ENCODE measurements around the gene UHMK1. TPM values are rescaled to one million over a fixed set of nuclear protein-coding genes. Genes with fewer than 3 reads are reported as not detected.
A peak's percentile ranks its signal among the peaks of the same experiment; 100 is the strongest.

The UHMK1 gene
- polyA plus RNA-seq, 1 experiment = 48.2 TPM

- ChIA-PET CTCF (interaction anchor here (0.6 to 4.2 kb wide), 4 partner anchors 10 to 648 kb away, joined by 3 to 20 read pairs (median 8); no protein-coding TSS in a partner anchor), POLR2A (no interaction called here)
- Histone ChIP-seq H3K27ac (ENCODE audit: low read depth, low read length) (no peak overlapping the region), H3K9me3 (ENCODE audit: control insufficient read depth, insufficient read depth, low read length) (no peaks in the 10 kb centered on the region), H3K27me3 (ENCODE audit: control insufficient read depth, insufficient read depth, low read length) (no peaks in the 10 kb centered on the region), H3K4me3 (ENCODE audit: low read depth, low read length) (no peak overlapping the region)
- TF ChIP-seq CTCF (IDR thresholded peaks at IDR 0.05; ENCODE audit: low read depth, low read length) = no peak
- no peak for DNase-seq (ENCODE audit: low read depth, low spot score)
These were observed 29.7 kb downstream of the UHMK1 start for GRCh38 chr1:162527314-162527713.

- ChIA-PET POLR2A (interaction anchor here (0.6 to 0.8 kb wide), 2 partner anchors 11 to 270 kb away, joined by 3 to 4 read pairs; no protein-coding TSS in a partner anchor), CTCF (interaction anchor here (1.0 to 4.2 kb wide), 2 partner anchors 83 to 270 kb away, joined by 4 to 20 read pairs; no protein-coding TSS in a partner anchor)
- H3K27me3 ChIP-seq (ENCODE audit: control insufficient read depth, insufficient read depth, low read length) = no peaks in the 10 kb centered on the region
- H3K27ac ChIP-seq (ENCODE audit: low read depth, low read length) = no peak overlapping the region
- DNase-seq (ENCODE audit: low read depth, low spot score) = no peak
- H3K9me3 ChIP-seq (ENCODE audit: control insufficient read depth, insufficient read depth, low read length) = no peaks in the 10 kb centered on the region
- TF ChIP-seq CTCF (IDR thresholded peaks at IDR 0.05; ENCODE audit: low read depth, low read length) = no peak
- H3K4me3 ChIP-seq (ENCODE audit: low read depth, low read length) = no peak overlapping the region
These were observed 32.8 kb downstream of the UHMK1 start for GRCh38 chr1:162530307-162530987.

GRCh38 chr1:162530988-162531319 is 33.3 kb downstream of the UHMK1 start:
- no peak overlapping the region for H3K27ac ChIP-seq (ENCODE audit: low read depth, low read length)
- POLR2A ChIA-PET = interaction anchor here (0.6 kb wide), 1 partner anchor 11 kb away, joined by 4 read pairs; no protein-coding TSS in a partner anchor
- H3K27me3 ChIP-seq (ENCODE audit: control insufficient read depth, insufficient read depth, low read length) = no peaks in the 10 kb centered on the region
- no peak for TF ChIP-seq CTCF (IDR thresholded peaks at IDR 0.05; ENCODE audit: low read depth, low read length)
- DNase-seq (ENCODE audit: low read depth, low spot score) = no peak
- H3K9me3 ChIP-seq (ENCODE audit: control insufficient read depth, insufficient read depth, low read length) = no peaks in the 10 kb centered on the region
- no peak overlapping the region for H3K4me3 ChIP-seq (ENCODE audit: low read depth, low read length)
- CTCF ChIA-PET = interaction anchor here (1.0 to 4.2 kb wide), 2 partner anchors 82 to 269 kb away, joined by 4 to 20 read pairs; no protein-coding TSS in a partner anchor

GRCh38 chr1:162535501-162535900 is 37.9 kb downstream of the UHMK1 start:
- TF ChIP-seq CTCF (IDR thresholded peaks at IDR 0.05; ENCODE audit: low read depth, low read length) = no peak
- H3K27ac ChIP-seq (ENCODE audit: low read depth, low read length) = peak overlapping the region; percentile 61
- no peaks in the 10 kb centered on the region; the same call in 1 of the 2 replicates for H3K9me3 ChIP-seq (ENCODE audit: control insufficient read depth, insufficient read depth, low read length)
- ChIA-PET CTCF (no interaction called here), POLR2A (interaction anchor here (1.7 kb wide), 1 partner anchor 26 kb away, joined by 5 read pairs; the partner anchor contains the start of gene UAP1)
- H3K4me3 ChIP-seq (ENCODE audit: low read depth, low read length) = no peak overlapping the region
- no peaks in the 10 kb centered on the region for H3K27me3 ChIP-seq (ENCODE audit: control insufficient read depth, insufficient read depth, low read length)
- peak; percentile 69 for DNase-seq (ENCODE audit: low read depth, low spot score)

- no peak overlapping the region for H3K4me3 ChIP-seq (ENCODE audit: low read depth, low read length)
- CTCF ChIA-PET = interaction anchor here (0.7 to 2.7 kb wide), 2 partner anchors 9 to 18 kb away, joined by 3 to 7 read pairs; no protein-coding TSS in a partner anchor
- H3K9me3 ChIP-seq (ENCODE audit: control insufficient read depth, insufficient read depth, low read length) = no peaks in the 10 kb centered on the region; the same call in 1 of the 2 replicates
- POLR2A ChIA-PET = interaction anchor here (1.7 kb wide), 1 partner anchor 25 kb away, joined by 5 read pairs; the partner anchor contains the start of gene UAP1
- no peak for TF ChIP-seq CTCF (IDR thresholded peaks at IDR 0.05; ENCODE audit: low read depth, low read length)
- H3K27ac ChIP-seq (ENCODE audit: low read depth, low read length) = no peak overlapping the region
- DNase-seq (ENCODE audit: low read depth, low spot score) = no peak
- no peaks in the 10 kb centered on the region for H3K27me3 ChIP-seq (ENCODE audit: control insufficient read depth, insufficient read depth, low read length)
These were observed 38.9 kb downstream of the UHMK1 start for GRCh38 chr1:162536511-162536910.

Data from AG04450 (cell line).